GM23248 (cell line): ENCODE measurements around the gene RCOR1. TPM values are rescaled to one million over a fixed set of nuclear protein-coding genes. Genes with fewer than 3 reads are reported as not detected.
A peak's percentile ranks its signal among the peaks of the same experiment; 100 is the strongest.

Source experiments
- DNase-seq: peaks from one replicate; pipeline ENCODE4 v3.0.0-alpha.2; 2015
- H2AFZ ChIP-seq: fragments of 200-600 bp; sonication (generic); 2 replicates; pipeline ENCODE4 v1.6.1; 2016; ENCODE audit warnings: antibody characterized with exemption
- H3F3A ChIP-seq: fragments of 200-600 bp; sonication (generic); 2 replicates; pipeline ENCODE4 v1.6.1; 2016; ENCODE audit warnings: mild to moderate bottlenecking, antibody characterized with exemption, mixed run types; ENCODE audit not compliant: insufficient read depth
- H3K27ac ChIP-seq: fragments of 200-600 bp; sonication (generic); 2 replicates; pipeline ENCODE4 v1.5.1; 2016; ENCODE audit warnings: mild to moderate bottlenecking
- H3K27me3 ChIP-seq: fragments of 200-600 bp; sonication (generic); replicated peaks from 2 replicates; pipeline ENCODE4 v1.6.1; 2016; ENCODE audit warnings: mild to moderate bottlenecking; ENCODE audit not compliant: insufficient read depth
- H3K36me3 ChIP-seq: fragments of 200-600 bp; sonication (generic); 2 replicates; pipeline ENCODE4 v1.6.1; 2016; ENCODE audit warnings: low read depth, mild to moderate bottlenecking
- H3K4me1 ChIP-seq: fragments of 200-600 bp; sonication (generic); 2 replicates; pipeline ENCODE4 v1.6.1; 2016; ENCODE audit warnings: mild to moderate bottlenecking; ENCODE audit not compliant: insufficient read depth
- H3K4me2 ChIP-seq: fragments of 200-600 bp; sonication (generic); one replicate; pipeline ENCODE4 v1.6.1; 2016; ENCODE audit warnings: mild to moderate bottlenecking; ENCODE audit not compliant: unreplicated experiment
- H3K4me3 ChIP-seq: fragments of 200-600 bp; sonication (generic); 2 replicates; pipeline ENCODE4 v1.5.1; 2016; ENCODE audit warnings: mild to moderate bottlenecking
- H3K79me2 ChIP-seq: fragments of 200-600 bp; sonication (generic); 2 replicates; pipeline ENCODE4 v1.6.1; 2016; ENCODE audit warnings: mild to moderate bottlenecking; ENCODE audit not compliant: insufficient read depth
- H3K9ac ChIP-seq: fragments of 200-600 bp; sonication (generic); 2 replicates; pipeline ENCODE4 v1.6.1; 2016; ENCODE audit warnings: mild to moderate bottlenecking
- H3K9me2 ChIP-seq: fragments of 200-600 bp; sonication (generic); 2 replicates; pipeline ENCODE4 v1.6.1; 2016; ENCODE audit warnings: mixed run types, mild to moderate bottlenecking, moderate library complexity; ENCODE audit not compliant: insufficient read depth
- H3K9me3 ChIP-seq: fragments of 200-600 bp; sonication (generic); one replicate; pipeline ENCODE4 v1.6.1; 2017; ENCODE audit warnings: low read depth
- H4K20me1 ChIP-seq: fragments of 200-600 bp; sonication (generic); 2 replicates; pipeline ENCODE4 v1.6.0; 2016; ENCODE audit not compliant: insufficient read depth
- EZH2 ChIP-seq: fragments of 200-600 bp; sonication (generic); IDR thresholded peaks from 2 replicates; pipeline ENCODE4 v1.6.1; 2018; ENCODE audit warnings: antibody characterized with exemption, mild to moderate bottlenecking; ENCODE audit not compliant: insufficient read depth, poor library complexity, severe bottlenecking
- EZH2phosphoT487 ChIP-seq: fragments of 200-600 bp; sonication (generic); IDR thresholded peaks from 2 replicates; pipeline ENCODE4 v1.6.1; 2018; ENCODE audit warnings: antibody characterized with exemption, moderate library complexity, mild to moderate bottlenecking, low read depth; ENCODE audit not compliant: insufficient read depth
- WGBS, 2 experiments: methylation state at CpG; one replicate each; pipeline ENCODE4 v1.1.6; 2015 to 2017; ENCODE audit warnings: low lambda C conversion rate in 2 of 2, low coverage in 1 of 2; ENCODE audit errors: missing lambda C conversion rate in 2 of 2; 5-methylcytosine and 5-hydroxymethylcytosine counted together
- in situ Hi-C: fragments of 300-500 bp; cut with MboI; formaldehyde crosslinking; loops from 2 replicates; pipeline ENCODE4 v1.15.0; 2020
- polyA plus RNA-seq: library from polyadenylated mRNA; unstranded; fragments of >200 nt; fragmentation: Nextera tagmentation; extraction: Ambion mirVana; gene quantifications from 2 replicates; pipeline ENCODE4 v1.2.1, GENCODE V29; 2016
- total RNA-seq: library from RNA; depleted of rRNA; stranded (reverse); fragments of >200 nt; shearing (Covaris generic); gene quantifications from 2 replicates; pipeline ENCODE4 v1.2.3, GENCODE V29; 2014

The RCOR1 gene
- total and polyA plus RNA-seq, 2 experiments from 2014 or later: 3.2 to 15.6 TPM

DNA sequence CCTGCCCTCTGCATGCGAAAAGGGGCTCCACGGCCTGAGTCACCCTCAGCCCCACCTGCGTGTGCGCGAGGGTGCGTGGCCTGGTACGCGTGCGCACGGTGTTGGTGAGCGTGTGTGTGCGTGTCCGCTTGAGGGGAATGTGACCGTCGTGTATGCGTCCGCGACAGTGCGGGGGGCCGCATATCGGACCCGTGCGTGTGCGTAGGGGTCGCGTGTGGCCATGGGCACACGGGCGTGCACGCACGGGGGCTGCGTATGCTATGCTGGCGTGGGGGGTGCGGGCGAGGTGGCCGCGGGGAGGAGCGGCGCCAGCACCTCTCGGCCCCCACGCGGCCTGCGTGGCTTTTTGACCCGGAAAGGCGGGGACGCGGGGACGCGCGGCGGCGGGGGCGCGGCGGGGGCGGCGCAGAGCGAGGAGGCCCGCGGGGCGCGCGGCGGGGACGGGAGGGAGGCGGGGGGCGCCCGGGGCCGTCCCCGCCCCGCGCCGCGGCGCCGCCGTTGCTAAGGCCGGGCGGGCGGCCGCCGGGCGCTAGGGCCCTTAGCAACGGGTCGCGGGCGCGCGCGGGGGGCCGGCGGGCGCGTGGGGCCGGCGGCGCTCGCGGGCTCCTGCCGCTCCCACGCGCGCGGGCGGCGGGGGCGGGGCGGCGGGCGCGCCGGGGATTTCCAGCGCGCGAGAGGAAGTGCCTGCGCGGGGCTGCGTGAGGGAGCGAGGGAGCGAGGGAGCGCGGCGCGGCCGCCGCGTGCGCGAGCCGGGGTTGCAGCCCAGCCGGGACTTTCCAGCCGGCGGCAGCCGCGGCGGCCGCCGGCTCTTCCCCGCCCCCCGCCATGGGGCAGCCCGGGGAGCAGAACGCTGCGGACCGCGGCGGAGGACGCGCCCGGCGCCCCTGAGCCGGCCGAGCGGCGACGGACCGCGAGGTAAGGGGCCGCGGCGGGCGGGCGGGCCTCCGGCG is 184.6 kb downstream of the RCOR1 start, which contains the start of gene TRAF3:
TSS of gene TRAF3 (plus strand) at position 689 of the 950 bp plus-strand sequence. CDS start 92,753 bp downstream, outside the sequence.
- 23 to 53% methylated on average over 35 to 96 of the region's 163 CpGs for WGBS, 2 experiments
- H3K9me2 ChIP-seq: no peaks in the 10 kb centered on the region
- peak within 1 kb of the TSS; percentile 77 for H3K27ac ChIP-seq
- TF ChIP-seq EZH2phosphoT487 (no peak), EZH2 (no peak)
- peak within 1 kb of the TSS; percentile 79 for H2AFZ ChIP-seq
- H3K27me3 ChIP-seq: no peaks in the 10 kb centered on the region
- no peaks in the 10 kb centered on the region for H3K36me3 ChIP-seq
- peak within 1 kb of the TSS; percentile 78 for H3K4me3 ChIP-seq
- H3K79me2 ChIP-seq: peaks cover 37% of the 10 kb centered on the region
- peaks cover 35% of the 10 kb centered on the region for H3F3A ChIP-seq
- H4K20me1 ChIP-seq: no peaks in the 10 kb centered on the region
- in situ Hi-C loops: loop anchor here (10.0 kb wide), 1 partner anchor 138 kb away; no protein-coding TSS in a partner anchor
- peaks cover 18% of the 10 kb centered on the region for H3K4me1 ChIP-seq
- H3K4me2 ChIP-seq: peak within 1 kb of the TSS; percentile 95
- peak within 1 kb of the TSS; percentile 94 for H3K9ac ChIP-seq
- no peaks in the 10 kb centered on the region for H3K9me3 ChIP-seq
- DNase-seq: peak; percentile 86

DNA sequence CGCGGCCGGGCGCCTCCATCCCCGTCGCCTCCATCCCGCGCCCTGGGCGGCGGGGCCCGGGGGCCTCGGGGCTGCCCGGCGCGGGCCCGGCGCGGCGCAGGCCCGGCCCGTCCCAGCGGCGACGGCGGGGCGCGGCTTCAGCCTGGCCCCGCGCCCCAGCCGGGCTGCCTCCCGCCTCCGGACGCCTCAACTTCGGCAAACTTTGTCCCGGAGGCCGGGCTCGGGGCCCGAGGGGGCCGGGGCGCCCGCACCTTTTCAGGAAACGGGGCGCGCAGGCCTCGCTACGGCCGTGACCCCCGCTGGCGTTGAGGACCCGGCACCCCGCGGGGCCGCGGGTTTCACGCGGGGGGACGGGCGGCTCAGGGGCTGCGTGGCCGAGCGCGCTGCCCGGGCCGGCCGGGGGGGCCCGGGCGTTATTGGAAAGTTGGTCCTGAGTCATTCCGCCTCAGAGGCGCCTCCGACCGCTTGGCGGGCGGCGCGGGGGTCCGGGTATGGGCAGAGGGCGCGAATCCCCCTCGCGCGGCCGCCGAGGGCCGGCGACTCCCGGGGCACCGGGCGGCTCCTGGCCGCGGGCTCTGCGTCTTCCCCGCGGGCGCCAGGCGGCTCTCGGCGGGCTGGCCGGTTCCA is 185.4 kb downstream of the RCOR1 start:
- H3F3A ChIP-seq: peaks cover 35% of the 10 kb centered on the region
- H3K4me3 ChIP-seq: peak overlapping the region; percentile 78
- H3K9ac ChIP-seq: peak overlapping the region; percentile 94
- peak overlapping the region; percentile 95 for H3K4me2 ChIP-seq
- peaks cover 44% of the 10 kb centered on the region for H3K79me2 ChIP-seq
- no peaks in the 10 kb centered on the region for H3K9me2 ChIP-seq
- no peaks in the 10 kb centered on the region for H3K36me3 ChIP-seq
- WGBS, 2 experiments: 0 to 4% methylated on average over 13 to 34 of the region's 98 CpGs
- H3K4me1 ChIP-seq: peaks cover 18% of the 10 kb centered on the region
- H4K20me1 ChIP-seq: no peaks in the 10 kb centered on the region
- no peaks in the 10 kb centered on the region for H3K9me3 ChIP-seq
- DNase-seq: peak; percentile 64
- in situ Hi-C loops: loop anchor here (10.0 kb wide), 1 partner anchor 137 kb away; no protein-coding TSS in a partner anchor
- H3K27ac ChIP-seq: peak overlapping the region; percentile 77
- H2AFZ ChIP-seq: peak overlapping the region; percentile 57
- no peaks in the 10 kb centered on the region for H3K27me3 ChIP-seq
- TF ChIP-seq EZH2: no peak
- TF ChIP-seq EZH2phosphoT487: no peak

DNA sequence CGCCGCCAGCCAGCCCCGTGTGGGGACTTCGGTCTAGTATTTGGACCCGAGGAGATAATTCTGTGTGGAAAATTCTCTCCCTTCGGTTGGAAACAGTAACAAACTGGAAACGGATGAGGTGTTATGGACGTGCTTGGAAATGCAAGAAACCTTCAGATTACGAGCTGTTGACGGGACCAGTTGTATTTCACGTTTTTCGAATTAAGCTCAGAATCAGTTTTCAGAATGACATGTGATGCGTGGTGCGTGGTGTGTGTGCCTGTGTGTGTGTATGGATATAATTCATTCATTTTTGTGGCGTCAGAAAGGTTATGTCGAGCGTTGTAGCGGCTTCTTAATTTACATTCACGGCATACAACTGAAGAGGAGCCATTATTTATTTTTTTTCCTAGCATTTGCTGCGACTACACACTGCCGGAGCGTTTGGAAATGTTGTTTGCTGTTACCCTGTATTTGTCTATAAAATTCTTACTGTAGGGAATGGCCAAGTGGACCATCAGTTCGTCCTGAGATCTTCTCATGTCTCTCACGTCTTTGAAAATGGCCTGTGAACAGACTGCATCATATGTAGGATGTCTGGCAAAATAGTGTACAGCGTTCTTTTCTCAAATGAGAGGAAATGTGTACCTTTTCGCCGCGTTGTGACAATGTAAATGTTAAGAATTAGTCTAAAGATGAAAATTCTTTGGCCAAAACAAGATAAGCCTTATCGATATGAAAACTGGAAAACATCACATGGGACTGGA is 186.1 kb downstream of the RCOR1 start:
- Histone ChIP-seq H3K79me2 (peaks cover 51% of the 10 kb centered on the region), H2AFZ (peak overlapping the region; percentile 57), H3K36me3 (no peaks in the 10 kb centered on the region), H3F3A (peaks cover 35% of the 10 kb centered on the region), H3K9me3 (no peaks in the 10 kb centered on the region), H3K9me2 (no peaks in the 10 kb centered on the region), H3K27me3 (no peaks in the 10 kb centered on the region), H3K4me1 (peaks cover 18% of the 10 kb centered on the region), H3K4me2 (peak overlapping the region; percentile 95), H3K27ac (peak overlapping the region; percentile 77), H3K4me3 (peak overlapping the region; percentile 78), H4K20me1 (peaks cover 1% of the 10 kb centered on the region; the same call in 1 of the 2 replicates), H3K9ac (peak overlapping the region; percentile 94)
- 13 to 14% methylated on average over 29 of the region's 29 CpGs for WGBS, 2 experiments
- in situ Hi-C loops: loop anchor here (10.0 kb wide), 1 partner anchor 136 kb away; no protein-coding TSS in a partner anchor
- TF ChIP-seq EZH2phosphoT487: no peak
- TF ChIP-seq EZH2: no peak
- peak; percentile 61 for DNase-seq
